GM12875 (cell line): ENCODE results near the gene MORN1.
A peak's percentile ranks its signal among the peaks of the same experiment; 100 is the strongest.

Source experiments
- H3K4me3 ChIP-seq: one replicate; pipeline ENCODE4 v1.5.1; 2011; ENCODE audit warnings: low read depth, low read length, control low read depth
- TF ChIP-seq, protein P1 (sequence below): IDR thresholded peaks from 2 replicates; pipeline ENCODE4 v1.5.1; 2011; ENCODE audit warnings: low read depth, mild to moderate bottlenecking, control low read depth, inconsistent platforms, low read length, moderate library complexity, borderline replicate concordance; ENCODE audit not compliant: insufficient read depth

Gene MORN1

DNA sequence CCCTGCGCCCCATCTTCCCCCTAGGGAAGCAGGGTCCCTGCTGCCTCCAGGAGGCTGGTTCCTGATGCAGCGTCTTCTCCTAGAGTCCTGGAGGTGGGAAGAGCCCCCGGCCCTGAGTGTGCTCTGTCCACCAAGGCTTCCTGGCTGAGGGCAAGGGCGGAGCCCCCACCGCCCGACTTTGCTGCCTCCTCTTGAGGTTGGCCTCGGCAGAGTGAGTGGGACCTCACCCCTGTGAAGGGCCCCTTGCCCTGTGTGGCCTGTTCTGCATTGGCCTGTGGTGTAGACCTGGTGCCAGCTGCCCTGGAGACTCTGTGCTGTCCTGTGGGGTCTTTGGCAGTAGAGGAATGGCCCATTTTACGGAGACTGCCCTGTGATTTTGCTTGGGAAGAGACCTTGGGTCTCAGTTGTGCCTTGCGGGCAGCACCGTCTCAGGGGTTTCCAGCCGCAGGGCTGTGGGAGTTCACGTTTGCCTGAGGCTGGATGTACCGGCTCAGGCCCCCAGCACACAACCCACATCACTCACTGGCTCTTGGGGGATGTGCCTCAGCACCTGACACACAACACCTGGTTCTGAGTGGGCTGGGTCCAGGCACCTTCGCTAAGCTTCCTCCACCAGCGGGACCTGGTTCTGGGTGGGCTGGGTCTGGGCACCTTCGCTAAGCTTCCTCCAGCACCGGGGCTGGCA lies 89.6 kb downstream of the MORN1 start:
- H3K4me3 ChIP-seq, result no peak overlapping the region
- TF ChIP-seq, protein P1, sequence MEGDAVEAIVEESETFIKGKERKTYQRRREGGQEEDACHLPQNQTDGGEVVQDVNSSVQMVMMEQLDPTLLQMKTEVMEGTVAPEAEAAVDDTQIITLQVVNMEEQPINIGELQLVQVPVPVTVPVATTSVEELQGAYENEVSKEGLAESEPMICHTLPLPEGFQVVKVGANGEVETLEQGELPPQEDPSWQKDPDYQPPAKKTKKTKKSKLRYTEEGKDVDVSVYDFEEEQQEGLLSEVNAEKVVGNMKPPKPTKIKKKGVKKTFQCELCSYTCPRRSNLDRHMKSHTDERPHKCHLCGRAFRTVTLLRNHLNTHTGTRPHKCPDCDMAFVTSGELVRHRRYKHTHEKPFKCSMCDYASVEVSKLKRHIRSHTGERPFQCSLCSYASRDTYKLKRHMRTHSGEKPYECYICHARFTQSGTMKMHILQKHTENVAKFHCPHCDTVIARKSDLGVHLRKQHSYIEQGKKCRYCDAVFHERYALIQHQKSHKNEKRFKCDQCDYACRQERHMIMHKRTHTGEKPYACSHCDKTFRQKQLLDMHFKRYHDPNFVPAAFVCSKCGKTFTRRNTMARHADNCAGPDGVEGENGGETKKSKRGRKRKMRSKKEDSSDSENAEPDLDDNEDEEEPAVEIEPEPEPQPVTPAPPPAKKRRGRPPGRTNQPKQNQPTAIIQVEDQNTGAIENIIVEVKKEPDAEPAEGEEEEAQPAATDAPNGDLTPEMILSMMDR, result no peak

DNA sequence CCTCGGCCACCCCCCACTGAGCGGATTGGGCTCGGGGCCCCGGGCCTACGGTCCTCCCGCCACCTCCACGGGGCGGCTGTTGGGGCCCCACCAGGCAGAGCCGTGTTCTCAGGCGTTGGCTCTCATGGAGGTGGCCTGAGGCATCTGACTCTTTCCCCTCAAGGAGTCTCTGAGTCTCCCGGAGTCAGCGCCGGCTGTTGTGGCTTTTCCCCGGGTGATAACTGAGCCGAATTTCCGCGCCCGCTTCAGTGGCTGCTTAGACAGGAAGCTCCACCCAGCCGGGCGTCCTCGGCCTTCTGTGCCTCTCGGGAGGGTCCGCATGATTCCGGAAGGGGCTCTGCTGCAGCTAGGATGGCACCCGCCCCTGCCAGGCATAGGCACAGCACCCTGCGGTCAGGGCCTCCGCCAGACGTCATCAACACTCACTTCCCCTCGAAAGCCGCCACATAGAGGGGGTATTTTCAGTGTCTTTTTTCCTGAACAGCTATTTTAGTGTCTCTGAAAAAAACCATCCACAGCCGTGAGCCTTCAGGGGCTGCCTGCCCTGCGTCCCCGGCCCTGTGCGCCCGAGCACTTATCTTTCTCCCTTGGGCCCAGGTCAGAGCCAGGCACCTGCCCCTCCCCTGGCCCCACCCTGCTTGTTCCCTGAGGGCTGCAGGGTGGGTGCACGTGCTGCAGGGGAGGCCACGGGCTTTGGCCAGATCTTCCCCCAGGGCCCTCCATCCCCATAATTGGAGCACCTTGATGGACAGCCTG lies 90.3 kb downstream of the MORN1 start:
- peak overlapping the region; percentile 55 for H3K4me3 ChIP-seq
- TF ChIP-seq, protein P1, result no peak

DNA sequence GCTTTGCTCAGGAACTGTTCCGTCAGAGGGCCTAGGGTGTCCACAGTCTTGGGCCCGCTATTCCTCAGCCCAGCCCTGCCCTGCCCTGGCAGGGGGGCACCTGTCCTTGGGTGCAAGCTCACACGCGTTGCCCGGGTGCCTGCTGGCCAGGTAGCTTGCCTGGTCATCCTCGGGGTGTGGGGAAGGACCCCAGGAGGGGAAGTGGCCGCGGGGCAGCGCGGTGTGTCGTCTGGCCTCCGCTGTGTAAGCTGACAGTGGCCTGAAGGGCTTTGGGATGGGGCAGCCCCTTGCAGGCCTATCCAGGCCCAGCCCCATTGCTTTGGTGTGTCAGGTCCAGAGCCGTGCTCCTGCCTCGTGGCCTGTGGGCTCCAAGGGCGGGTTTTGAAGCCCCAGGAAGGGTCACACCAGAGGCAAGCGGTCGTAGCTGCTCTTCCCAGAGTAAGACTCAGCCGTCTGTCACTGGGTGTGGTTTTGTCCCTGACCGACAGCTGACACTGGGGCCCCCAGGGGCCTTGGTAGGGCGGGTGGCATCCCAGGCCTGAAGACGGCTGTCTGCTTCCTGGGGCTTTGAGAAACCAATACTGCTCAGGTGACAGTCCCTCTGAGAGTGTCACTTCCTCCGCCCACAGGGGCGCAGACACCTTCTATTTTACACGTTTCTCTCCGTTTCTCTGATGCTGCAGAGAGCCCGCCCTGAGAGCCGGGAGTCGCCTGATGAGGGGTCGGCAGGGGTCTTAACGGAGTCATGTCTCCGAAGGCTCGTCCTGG lies 91.2 kb downstream of the MORN1 start:
- TF ChIP-seq, protein P1, result no peak
- peak overlapping the region; percentile 55 for H3K4me3 ChIP-seq

DNA sequence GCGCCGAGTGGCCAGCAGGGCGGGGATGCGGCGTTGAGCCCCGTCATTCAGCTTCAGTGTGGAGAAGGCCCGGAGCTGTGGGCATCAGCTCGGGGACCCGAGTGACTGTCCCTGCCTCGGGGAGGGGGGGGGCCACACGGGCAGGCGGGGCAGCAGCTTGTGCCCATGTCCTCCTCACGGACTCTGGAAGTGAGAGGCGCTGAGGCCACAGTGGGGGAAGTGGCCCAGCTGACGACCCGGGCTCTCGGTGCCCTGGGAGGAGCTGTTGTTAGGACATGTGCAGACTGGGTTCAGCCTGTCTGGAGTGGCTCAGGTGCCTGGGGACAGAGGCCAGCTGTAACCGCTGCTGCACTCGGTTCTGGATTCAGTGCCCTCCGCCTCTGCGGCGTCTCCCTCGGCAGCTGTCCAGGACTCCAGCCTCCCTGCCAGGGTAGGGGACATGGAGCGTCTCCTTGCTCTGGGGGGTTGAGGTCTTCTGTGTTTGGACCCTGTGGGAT lies 92.2 kb downstream of the MORN1 start:
- H3K4me3 ChIP-seq, result no peak overlapping the region
- TF ChIP-seq, protein P1, result no peak

DNA sequence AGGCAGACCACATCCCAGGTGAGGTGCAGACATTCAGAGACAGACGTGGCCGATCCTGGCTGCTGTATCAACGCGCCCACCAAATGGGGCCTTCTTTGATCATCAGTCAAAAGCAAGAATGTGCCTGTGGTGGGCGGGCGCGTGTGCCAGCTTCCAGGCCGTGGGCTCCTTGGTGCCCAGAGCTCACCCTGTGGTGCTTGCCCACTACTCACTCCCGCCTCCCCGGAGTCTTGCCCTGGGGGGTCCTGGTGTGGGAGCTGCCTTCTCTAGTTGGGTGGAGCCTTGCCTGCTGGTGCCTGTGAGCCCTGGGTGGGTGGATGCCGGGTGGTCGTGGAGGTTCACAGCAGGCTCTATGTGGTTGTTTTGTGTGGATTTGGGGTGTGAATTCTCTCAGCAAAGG lies 92.7 kb downstream of the MORN1 start:
- TF ChIP-seq, protein P1, result no peak
- H3K4me3 ChIP-seq, result no peak overlapping the region

DNA sequence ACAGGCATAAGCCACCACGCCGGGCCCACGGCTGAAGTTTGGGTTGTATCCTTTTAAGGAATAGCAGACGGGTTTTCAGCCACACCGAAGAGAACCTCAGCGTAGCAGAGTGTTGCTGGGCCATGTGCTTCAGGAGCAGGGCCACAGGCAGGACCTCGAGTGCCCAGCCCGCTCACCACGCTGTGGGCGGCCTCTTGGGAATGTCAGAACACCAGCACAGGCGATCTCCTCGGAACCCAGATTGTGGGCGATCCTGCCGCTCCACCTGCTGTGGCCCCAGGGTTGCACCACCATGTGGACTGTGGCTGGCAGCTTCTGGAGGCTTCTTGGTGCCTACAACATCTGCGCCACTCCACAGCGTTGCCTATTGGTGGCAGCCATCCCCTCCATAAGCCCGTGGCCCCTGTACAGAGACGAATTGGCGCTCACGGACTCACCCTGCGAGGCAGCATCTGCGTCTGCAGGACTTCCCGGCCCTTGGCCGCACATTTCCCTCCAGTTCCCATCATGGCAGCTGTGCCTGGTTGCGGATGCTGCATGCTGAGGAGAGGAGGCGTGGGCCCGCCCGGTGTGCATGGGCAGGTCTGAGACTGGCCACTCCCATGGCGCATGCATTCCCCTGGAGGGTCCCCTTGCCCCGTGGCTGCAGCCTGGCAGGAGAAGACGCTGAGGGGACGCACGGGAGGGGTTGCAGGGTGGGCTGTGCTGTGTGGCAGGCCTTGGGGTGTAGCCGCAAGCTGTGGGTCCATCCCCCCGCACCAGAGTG lies 93.9 kb downstream of the MORN1 start:
- TF ChIP-seq, protein P1, result no peak
- H3K4me3 ChIP-seq, result no peak overlapping the region
